DOHH2 (cell line): ENCODE data around the gene LSP1.

ENCODE experiments used
- H3F3A ChIP-seq: fragments of 200-600 bp; sonication (generic), shearing (Covaris generic); 2 replicates; pipeline ENCODE4 v1.6.0; 2016; ENCODE audit warnings: antibody characterized with exemption, mild to moderate bottlenecking; ENCODE audit not compliant: control insufficient read depth, insufficient read depth
- H3K27ac ChIP-seq: fragments of 200-600 bp; sonication (generic); 2 replicates; pipeline ENCODE4 v1.5.1; 2014; ENCODE audit warnings: low read depth, mild to moderate bottlenecking, low read length, moderate library complexity
- H3K27me3 ChIP-seq: fragments of 200-600 bp; sonication (generic); 2 replicates; pipeline ENCODE4 v1.6.1; 2014; ENCODE audit warnings: mild to moderate bottlenecking, low read length, mixed read lengths; ENCODE audit not compliant: control insufficient read depth
- H3K36me3 ChIP-seq: fragments of 200-600 bp; sonication (generic); 2 replicates; pipeline ENCODE4 v1.6.1; 2014; ENCODE audit warnings: mild to moderate bottlenecking, low read length, moderate library complexity, mixed read lengths; ENCODE audit not compliant: control insufficient read depth
- H3K4me1 ChIP-seq: fragments of 200-600 bp; sonication (generic); 2 replicates; pipeline ENCODE4 v1.6.1; 2014; ENCODE audit warnings: mild to moderate bottlenecking, low read length, mixed read lengths; ENCODE audit not compliant: control insufficient read depth
- H3K4me2 ChIP-seq: fragments of 200-600 bp; sonication (generic); 2 replicates; pipeline ENCODE4 v1.6.0; 2014; ENCODE audit warnings: mild to moderate bottlenecking, low read length, moderate library complexity
- H3K4me3 ChIP-seq: fragments of 200-600 bp; sonication (generic); 2 replicates; pipeline ENCODE4 v1.5.1; 2014; ENCODE audit warnings: mild to moderate bottlenecking, low read length, mixed read lengths
- H3K79me2 ChIP-seq: fragments of 200-600 bp; sonication (generic); 2 replicates; pipeline ENCODE4 v1.6.1; 2014; ENCODE audit warnings: mild to moderate bottlenecking, low read length, mixed read lengths; ENCODE audit not compliant: control insufficient read depth
- H3K9me2 ChIP-seq: fragments of 200-600 bp; sonication (generic); replicated peaks from 2 replicates; pipeline ENCODE4 v1.6.1; 2014; ENCODE audit warnings: mild to moderate bottlenecking, low read length, mixed read lengths; ENCODE audit not compliant: control insufficient read depth
- H3K9me3 ChIP-seq: fragments of 200-600 bp; sonication (generic); 2 replicates; pipeline ENCODE4 v1.6.1; 2014; ENCODE audit warnings: antibody characterized with exemption, low read length, mixed read lengths; ENCODE audit not compliant: control insufficient read depth, insufficient read depth
- H4K20me1 ChIP-seq: fragments of 200-600 bp; sonication (generic); 2 replicates; pipeline ENCODE4 v1.6.0; 2014; ENCODE audit warnings: low read depth, mild to moderate bottlenecking, antibody characterized with exemption, low read length, moderate library complexity; ENCODE audit not compliant: control insufficient read depth, insufficient read depth
- CTCF ChIP-seq: fragments of 200-600 bp; sonication (generic); IDR thresholded peaks from one replicate; pipeline ENCODE4 v1.5.1; 2014; ENCODE audit warnings: antibody characterized with exemption, mild to moderate bottlenecking, low read depth, low read length; ENCODE audit not compliant: poor library complexity, severe bottlenecking
- EZH2phosphoT487 ChIP-seq: fragments of 200-600 bp; sonication (generic); IDR thresholded peaks from 2 replicates; pipeline ENCODE4 v1.6.1; 2017; ENCODE audit warnings: borderline replicate concordance, mild to moderate bottlenecking, antibody characterized with exemption, low read length, moderate library complexity, mixed read lengths

Gene LSP1

GRCh38 chr11:1909524-1909923 is 56.6 kb downstream of the LSP1 start:
- Histone ChIP-seq H3K4me2 (no peak overlapping the region), H3F3A (no peaks in the 10 kb centered on the region), H3K4me3 (no peak overlapping the region), H3K79me2 (no peaks in the 10 kb centered on the region), H3K9me2 (no peaks in the 10 kb centered on the region), H3K9me3 (no peaks in the 10 kb centered on the region), H3K36me3 (no peaks in the 10 kb centered on the region), H3K27me3 (no peaks in the 10 kb centered on the region), H3K4me1 (no peaks in the 10 kb centered on the region), H3K27ac (no peak overlapping the region), H4K20me1 (no peaks in the 10 kb centered on the region)
- no peak for TF ChIP-seq EZH2phosphoT487
- TF ChIP-seq CTCF: no peak

GRCh38 chr11:1912289-1912878 is 59.5 kb downstream of the LSP1 start:
- Histone ChIP-seq H3K79me2 (no peaks in the 10 kb centered on the region), H3K4me2 (no peak overlapping the region), H3K36me3 (no peaks in the 10 kb centered on the region), H3K27ac (no peak overlapping the region), H3K9me2 (no peaks in the 10 kb centered on the region), H3K4me1 (no peaks in the 10 kb centered on the region), H3K9me3 (no peaks in the 10 kb centered on the region), H3K4me3 (no peak overlapping the region), H4K20me1 (no peaks in the 10 kb centered on the region), H3F3A (no peaks in the 10 kb centered on the region), H3K27me3 (no peaks in the 10 kb centered on the region)
- no peak for TF ChIP-seq CTCF
- TF ChIP-seq EZH2phosphoT487: no peak

GRCh38 chr11:1913271-1914060 is 60.6 kb downstream of the LSP1 start:
- no peaks in the 10 kb centered on the region for H3K4me1 ChIP-seq
- TF ChIP-seq EZH2phosphoT487: no peak
- no peak for TF ChIP-seq CTCF
- H3K27me3 ChIP-seq: no peaks in the 10 kb centered on the region

More at GRCh38 chr11:1913271-1914060, 60.6 kb downstream of the LSP1 start:
- H4K20me1 ChIP-seq: no peaks in the 10 kb centered on the region
- H3K36me3 ChIP-seq: no peaks in the 10 kb centered on the region
- no peaks in the 10 kb centered on the region for H3K9me3 ChIP-seq
- no peaks in the 10 kb centered on the region for H3F3A ChIP-seq
- H3K4me2 ChIP-seq: no peak overlapping the region
- no peaks in the 10 kb centered on the region for H3K79me2 ChIP-seq
- no peak overlapping the region for H3K27ac ChIP-seq
- H3K9me2 ChIP-seq: no peaks in the 10 kb centered on the region
- H3K4me3 ChIP-seq: no peak overlapping the region
